Measurements from ENCODE around the gene ZFR. TPM values are rescaled to one million over a fixed set of nuclear protein-coding genes. Genes with fewer than 3 reads are reported as not detected.
A peak's percentile ranks its signal among the peaks of the same experiment; 100 is the strongest.

ZFR gene
- total RNA-seq, 1 donor from 2014 or later = 89.8 TPM

GRCh38 chr5:32329395-32329834, 115.1 kb downstream of the ZFR start:
- H3K4me1 Mint-ChIP-seq = peaks cover 19% of the 10 kb centered on the region
- peak; percentile 37 for DNase-seq (ENCODE audit: low read depth, low spot score)
- no peaks in the 10 kb centered on the region for H3K27me3 Mint-ChIP-seq (ENCODE audit: low read depth)
- H3K4me3 Mint-ChIP-seq = no peak overlapping the region
- peak; percentile 68 for TF ChIP-seq CTCF (conservative IDR thresholded peaks at IDR 0.05)
- H3K9me3 Mint-ChIP-seq = peaks cover 2% of the 10 kb centered on the region
- H3K36me3 Mint-ChIP-seq (ENCODE audit: low read depth) = no peaks in the 10 kb centered on the region
- H3K27ac Mint-ChIP-seq (ENCODE audit: unreplicated experiment) = no peak overlapping the region

GRCh38 chr5:32326216-32326772, 118.2 kb downstream of the ZFR start:
- H3K4me1 Mint-ChIP-seq = peaks cover 11% of the 10 kb centered on the region
- no peaks in the 10 kb centered on the region for H3K27me3 Mint-ChIP-seq (ENCODE audit: low read depth)
- no peak for DNase-seq (ENCODE audit: low read depth, low spot score)
- H3K27ac Mint-ChIP-seq (ENCODE audit: unreplicated experiment) = peak overlapping the region; percentile 15
- peaks cover 5% of the 10 kb centered on the region for H3K9me3 Mint-ChIP-seq
- no peak overlapping the region for H3K4me3 Mint-ChIP-seq
- no peak for TF ChIP-seq CTCF (conservative IDR thresholded peaks at IDR 0.05)
- no peaks in the 10 kb centered on the region for H3K36me3 Mint-ChIP-seq (ENCODE audit: low read depth)

- Mint-ChIP-seq H3K27me3 (ENCODE audit: low read depth) (no peaks in the 10 kb centered on the region), H3K27ac (ENCODE audit: unreplicated experiment) (no peak overlapping the region), H3K9me3 (peaks cover 5% of the 10 kb centered on the region), H3K4me3 (no peak overlapping the region), H3K4me1 (peaks cover 4% of the 10 kb centered on the region), H3K36me3 (ENCODE audit: low read depth) (no peaks in the 10 kb centered on the region)
- TF ChIP-seq CTCF (conservative IDR thresholded peaks at IDR 0.05) = no peak
- no peak for DNase-seq (ENCODE audit: low read depth, low spot score)
Observed at GRCh38 chr5:32325616-32326015, 118.9 kb downstream of the ZFR start.

GRCh38 chr5:32325062-32325461, 119.5 kb downstream of the ZFR start:
- no peak overlapping the region for H3K4me3 Mint-ChIP-seq

GRCh38 chr5:32323741-32324140, 120.8 kb downstream of the ZFR start:
- Mint-ChIP-seq H3K4me1 (no peaks in the 10 kb centered on the region), H3K36me3 (ENCODE audit: low read depth) (no peaks in the 10 kb centered on the region), H3K27ac (ENCODE audit: unreplicated experiment) (no peak overlapping the region), H3K27me3 (ENCODE audit: low read depth) (no peaks in the 10 kb centered on the region), H3K4me3 (no peak overlapping the region), H3K9me3 (peaks cover 5% of the 10 kb centered on the region)
- TF ChIP-seq CTCF (conservative IDR thresholded peaks at IDR 0.05) = no peak
- DNase-seq (ENCODE audit: low read depth, low spot score) = no peak

More at GRCh38 chr5:32325062-32325461, 119.5 kb downstream of the ZFR start:
- peaks cover 3% of the 10 kb centered on the region for H3K4me1 Mint-ChIP-seq
- TF ChIP-seq CTCF (conservative IDR thresholded peaks at IDR 0.05) = no peak
- H3K27ac Mint-ChIP-seq (ENCODE audit: unreplicated experiment) = no peak overlapping the region
- H3K27me3 Mint-ChIP-seq (ENCODE audit: low read depth) = no peaks in the 10 kb centered on the region
- no peaks in the 10 kb centered on the region for H3K36me3 Mint-ChIP-seq (ENCODE audit: low read depth)
- H3K9me3 Mint-ChIP-seq = peaks cover 5% of the 10 kb centered on the region
- no peak for DNase-seq (ENCODE audit: low read depth, low spot score)

Data from neural crest cell (in vitro differentiated cells).